HepG2 (cell line): Measurements from ENCODE around the gene WDR82. TPM values are rescaled to one million over a fixed set of nuclear protein-coding genes. Genes with fewer than 3 reads are reported as not detected.

Experiments
- ASH2L ChIP-seq: fragments of 300-600, 200-600 bp; sonication (generic); IDR thresholded peaks from 2 replicates; pipeline ENCODE4 v1.7.0; 2017; ENCODE audit warnings: low read depth, mild to moderate bottlenecking, moderate library complexity, mixed read lengths, low read length; ENCODE audit not compliant: insufficient read length
- ATM ChIP-seq: fragments of 450-650 bp; IDR thresholded peaks from 2 replicates; pipeline ENCODE4 v1.7.1; 2017; ENCODE audit warnings: mild to moderate bottlenecking, borderline replicate concordance
- CAMTA2 ChIP-seq: sonication (generic); formaldehyde crosslinking; IDR thresholded peaks from 2 replicates; pipeline ENCODE4 v1.4.0; 2020; ENCODE audit warnings: mild to moderate bottlenecking, missing genetic modification reagents, borderline replicate concordance
- DNMT1 ChIP-seq: sonication (generic); formaldehyde crosslinking; IDR thresholded peaks from 2 replicates; pipeline ENCODE4 v1.5.1; 2020; ENCODE audit warnings: mild to moderate bottlenecking, missing genetic modification reagents
- LCORL ChIP-seq, 2 experiments: fragments of 450-650 bp in 1 of 2; sonication (generic) in 1 of 2; formaldehyde crosslinking in 1 of 2; IDR thresholded peaks; 2 replicates each; pipeline versions ENCODE4 v1.5.0 to v1.6.1; 2017 to 2020; ENCODE audit warnings: antibody characterized with exemption in 1 of 2, missing genetic modification reagents in 1 of 2
- MAFF ChIP-seq: IDR thresholded peaks from 2 replicates; pipeline ENCODE4 v1.6.1; 2011; ENCODE audit warnings: low read depth, low read length, improper control_type of control experiment
- MNT ChIP-seq: fragments of 450-650 bp; IDR thresholded peaks from 2 replicates; pipeline ENCODE4 v1.6.1; 2016
- RBM22 ChIP-seq: fragments of 200-400 bp; formaldehyde crosslinking; optimal IDR thresholded peaks from 2 replicates; pipeline ENCODE3; 2017; ENCODE audit warnings: mild to moderate bottlenecking, low read length, moderate library complexity
- REPIN1 ChIP-seq: sonication (generic); formaldehyde crosslinking; IDR thresholded peaks from 2 replicates; pipeline ENCODE4 v1.8.0; 2022; ENCODE audit warnings: missing genetic modification reagents, low read depth, mild to moderate bottlenecking, borderline replicate concordance
- SRSF9 ChIP-seq: fragments of 200-400 bp; formaldehyde crosslinking; IDR thresholded peaks from 2 replicates; pipeline ENCODE4 v1.6.1; 2018; ENCODE audit warnings: borderline replicate concordance, mild to moderate bottlenecking, low read depth, low read length; ENCODE audit not compliant: insufficient read depth, poor library complexity, severe bottlenecking
- TAF15 ChIP-seq: fragments of 200-400 bp; formaldehyde crosslinking; IDR thresholded peaks from one replicate; pipeline ENCODE4 v1.6.1; 2018; ENCODE audit warnings: mild to moderate bottlenecking, low read depth, low read length; ENCODE audit not compliant: poor library complexity, severe bottlenecking
- TP53 ChIP-seq: sonication (generic); formaldehyde crosslinking; conservative IDR thresholded peaks from 2 replicates; pipeline ENCODE4 v1.4.0; 2020; ENCODE audit warnings: missing genetic modification reagents
- USF2 ChIP-seq, 2 experiments: sonication (generic) in 1 of 2; formaldehyde crosslinking in 1 of 2; IDR thresholded peaks; 2 replicates each; pipeline versions ENCODE4 v1.5.1 to v1.6.1; 2011 to 2020; ENCODE audit warnings: borderline replicate concordance in 1 of 2, low read depth in 1 of 2, low read length in 1 of 2, mild to moderate bottlenecking in 1 of 2, missing genetic modification reagents in 1 of 2, moderate library complexity in 1 of 2
- XBP1 ChIP-seq: sonication (generic); formaldehyde crosslinking; IDR thresholded peaks from 2 replicates; pipeline ENCODE4 v1.5.0; 2020; ENCODE audit warnings: missing genetic modification reagents
- ZFP90 ChIP-seq: sonication (generic); formaldehyde crosslinking; IDR thresholded peaks from 2 replicates; pipeline ENCODE4 v1.8.0; 2022; ENCODE audit warnings: missing genetic modification reagents, mild to moderate bottlenecking, inconsistent platforms, borderline replicate concordance
- ZFX ChIP-seq: sonication (generic); formaldehyde crosslinking; IDR thresholded peaks from 2 replicates; pipeline ENCODE4 v1.4.0; 2020; ENCODE audit warnings: mild to moderate bottlenecking, low read depth, missing genetic modification reagents, moderate library complexity
- ZNF609 ChIP-seq: sonication (generic); formaldehyde crosslinking; IDR thresholded peaks from 2 replicates; pipeline ENCODE4 v1.4.0; 2020; ENCODE audit warnings: mild to moderate bottlenecking, missing genetic modification reagents, borderline replicate concordance
- ZNF775 ChIP-seq: sonication (generic); formaldehyde crosslinking; IDR thresholded peaks from 2 replicates; pipeline ENCODE4 v1.4.0; 2020; ENCODE audit warnings: missing genetic modification reagents, mild to moderate bottlenecking, moderate library complexity, borderline replicate concordance
- polyA plus RNA-seq, 8 experiments: library from polyadenylated mRNA; depleted of rRNA in 3 of 8; stranded (reverse) in 7 of 8; unstranded in 1 of 8; fragments of >200 nt; fragmentation: Illumina TruSeq in 4 of 8; extraction: Trizol in 4 of 8; gene quantifications; 2 replicates each; pipeline versions ENCODE4 v1.2.1 to v1.2.3, GENCODE V29; 2011 to 2016; ENCODE audit warnings: low read depth in 4 of 8, missing spikeins in 1 of 8, mixed read lengths in 1 of 8; ENCODE audit not compliant: insufficient read depth in 1 of 8
- total RNA-seq, 5 experiments: library from RNA; depleted of rRNA; stranded (reverse); fragments of >200 nt; fragmentation: Illumina TruSeq; extraction: Trizol; gene quantifications; 2 replicates each; pipeline ENCODE4 v1.2.3, GENCODE V29; 2016; ENCODE audit warnings: low read depth in 1 of 5

Gene WDR82
- total and polyA plus RNA-seq, 2 of the 13 experiments (the other 11 are each of a cell fraction or from before 2014, with no cell fraction given) = 39.1 to 59.5 TPM

GRCh38 chr3:52295671-52296208 is 17.3 kb upstream of the WDR82 start (continued):
- TF ChIP-seq DNMT1 (CRISPR knock-in tag) = no peak
- 0 out of 2 replicates have a peak, but pooled peaks have one; percentile 8 for TF ChIP-seq MNT
- no peak for TF ChIP-seq SRSF9
- no peak for TF ChIP-seq ZNF775 (CRISPR knock-in tag)
- TF ChIP-seq REPIN1 = no peak
- TF ChIP-seq ASH2L = no peak
- peak; percentile 33 for TF ChIP-seq RBM22
- no peak for TF ChIP-seq CAMTA2
- TF ChIP-seq ATM = no peak
- no peak for TF ChIP-seq ZNF609
- no peak for TF ChIP-seq ZFX (CRISPR knock-in tag)
- no peak for TF ChIP-seq ZFP90 (CRISPR knock-in tag)
- TF ChIP-seq MAFF = no peak
- TF ChIP-seq TAF15 = no peak
- TF ChIP-seq USF2 (IDR thresholded peaks at IDR 0.05; ENCODE audit: low read depth, low read length) = no peak
- no peak for TF ChIP-seq USF2 (CRISPR knock-in tag; IDR thresholded peaks at IDR 0.05; ENCODE audit: borderline replicate concordance)
- no peak for TF ChIP-seq TP53
- TF ChIP-seq XBP1 (CRISPR knock-in tag) = no peak
- TF ChIP-seq LCORL (IDR thresholded peaks at IDR 0.05) = no peak
- TF ChIP-seq LCORL (CRISPR knock-in tag; IDR thresholded peaks at IDR 0.05) = no peak
- TF ChIP-seq, all 625 proteins: peak for 8
